Hematopoietic multipotent progenitor cell treated with erythropoietin and hydrocortisone succinate and interleukin-3 and kit ligand, for 4 days (in vitro differentiated cells): Measurements from ENCODE around the gene GON7.

Experiments used
- DNase-seq: peaks from one replicate; pipeline ENCODE4 v3.0.0-alpha.2; 2015

Gene GON7

GRCh38 chr14:93156693-93157369 lies 50.0 kb downstream of the GON7 start:
- DNase-seq = no peak

DNA sequence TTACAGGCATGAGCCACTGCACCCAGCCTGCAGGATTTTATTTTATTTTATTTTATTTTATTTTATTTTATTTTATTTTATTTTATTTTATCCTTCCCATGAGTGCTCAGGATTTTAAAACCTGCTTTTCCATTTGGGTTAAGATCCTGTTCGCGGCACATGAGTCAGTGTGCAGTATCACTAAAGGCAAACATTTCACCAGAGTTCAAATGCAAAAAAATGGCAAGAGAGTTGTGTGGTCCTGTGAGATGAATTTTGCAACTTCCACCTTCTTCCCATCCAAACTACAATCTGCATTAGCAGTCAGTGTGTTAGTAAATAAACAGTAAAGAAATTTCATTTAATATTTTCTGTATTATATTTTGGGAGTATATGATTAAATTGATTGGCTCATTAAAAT lies 51.2 kb downstream of the GON7 start:
- no peak for DNase-seq

DNA sequence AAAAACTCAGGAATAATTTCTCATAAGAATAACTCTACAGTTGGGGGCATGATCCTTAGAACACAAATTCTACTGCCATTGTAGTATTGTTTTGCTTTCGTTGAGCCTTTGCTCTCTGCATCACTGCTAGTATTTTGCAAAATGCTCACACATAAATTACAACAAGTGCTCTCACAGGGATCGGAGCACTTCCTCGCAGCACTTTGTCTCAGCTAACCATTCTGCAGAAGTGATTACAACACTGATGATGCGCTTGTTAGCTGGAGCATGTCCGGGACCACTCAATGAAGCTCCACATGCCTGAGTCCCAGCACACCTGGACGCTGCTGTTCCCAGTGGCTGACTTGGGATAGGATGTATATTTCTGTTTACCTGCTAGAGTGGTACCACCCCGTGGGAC lies 53.7 kb downstream of the GON7 start:
- DNase-seq = no peak
